Right hindlimb (tissue), 1 donor: Measurements from ENCODE around the gene PXT1.

ENCODE experiments used
- DNase-seq: peaks from one replicate; pipeline ENCODE4 v3.0.0-alpha.2; 2018

PXT1 gene

GRCh38 chr6:36343109-36343680, 99.5 kb downstream of the PXT1 start:
- no peak for DNase-seq

- DNase-seq, result peak; percentile 76
Measured at GRCh38 chr6:36340618-36341454, 101.8 kb downstream of the PXT1 start.
